WTC11 (cell line): ENCODE results near the gene SVOPL. TPM values are rescaled to one million over a fixed set of nuclear protein-coding genes. Genes with fewer than 3 reads are reported as not detected.

Experiments used
- ATAC-seq: fragments of 200-7000 bp; cut with Tn5 transposase; 2 replicates; pipeline ENCODE4 v1.10.0; 2021; ENCODE audit warnings: mild to moderate bottlenecking, moderate library complexity
- CTCF ChIA-PET: fragments of 300-600 bp; sonication (Branson Sonifier 250); formaldehyde crosslinking; loops from one replicate; lab custom pipeline; 2021; ENCODE audit warnings: antibody characterized with exemption; lab: Charles Lee
- POLR2A ChIA-PET: fragments of 350-600 bp; sonication (Branson Sonifier 250); formaldehyde crosslinking; loops from one replicate; lab custom pipeline; 2021; ENCODE audit warnings: antibody characterized with exemption; lab: Charles Lee
- DNase-seq: peaks from one replicate; pipeline ENCODE4 v3.0.0; 2021; ENCODE audit warnings: low spot score
- H3K27ac Mint-ChIP-seq: 2 replicates; pipeline ENCODE4 v1.8.0; 2021; ENCODE audit warnings: mixed read lengths
- H3K27me3 Mint-ChIP-seq: 2 replicates; pipeline ENCODE4 v1.8.0; 2021; ENCODE audit warnings: low read depth, mild to moderate bottlenecking, moderate library complexity, mixed read lengths
- H3K36me3 Mint-ChIP-seq: 2 replicates; pipeline ENCODE4 v1.8.0; 2021; ENCODE audit warnings: mixed read lengths
- H3K4me1 Mint-ChIP-seq: 2 replicates; pipeline ENCODE4 v1.8.0; 2022; ENCODE audit warnings: mixed read lengths
- H3K4me3 Mint-ChIP-seq: 2 replicates; pipeline ENCODE4 v1.8.0; 2021; ENCODE audit warnings: mild to moderate bottlenecking, moderate library complexity, mixed read lengths
- H3K9me3 Mint-ChIP-seq: 2 replicates; pipeline ENCODE4 v1.8.0; 2021; ENCODE audit warnings: mixed read lengths
- AR ChIP-seq: fragments of 250-450 bp; sonication (Bioruptor Pico); IDR thresholded peaks from 2 replicates; pipeline ENCODE4 v1.9.0; 2021; ENCODE audit warnings: mild to moderate bottlenecking
- CREB1 ChIP-seq: sonication (generic); formaldehyde crosslinking; IDR thresholded peaks from 2 replicates; pipeline ENCODE4 v1.8.0; 2023; ENCODE audit warnings: mild to moderate bottlenecking, missing genetic modification reagents
- E2F4 ChIP-seq: sonication (generic); formaldehyde crosslinking; IDR thresholded peaks from 2 replicates; pipeline ENCODE4 v1.8.1; 2022; ENCODE audit warnings: low read depth, mild to moderate bottlenecking, moderate library complexity, missing genetic modification reagents, borderline replicate concordance
- E2F5 ChIP-seq: sonication (generic); formaldehyde crosslinking; IDR thresholded peaks from 2 replicates; pipeline ENCODE4 v1.8.1; 2022; ENCODE audit warnings: mild to moderate bottlenecking, moderate library complexity, missing genetic modification reagents
- ETV6 ChIP-seq: sonication (generic); formaldehyde crosslinking; IDR thresholded peaks from 2 replicates; pipeline ENCODE4 v1.8.1; 2022; ENCODE audit warnings: mild to moderate bottlenecking, missing genetic modification reagents
- FOXK1 ChIP-seq: sonication (generic); formaldehyde crosslinking; IDR thresholded peaks from 2 replicates; pipeline ENCODE4 v1.8.0; 2022; ENCODE audit warnings: mild to moderate bottlenecking, moderate library complexity, missing genetic modification reagents
- IRF2 ChIP-seq: sonication (generic); formaldehyde crosslinking; IDR thresholded peaks from 2 replicates; pipeline ENCODE4 v1.8.0; 2022; ENCODE audit warnings: low read depth, missing genetic modification reagents, borderline replicate concordance
- NFE2L1 ChIP-seq: sonication (generic); formaldehyde crosslinking; IDR thresholded peaks from 2 replicates; pipeline ENCODE4 v1.8.1; 2023; ENCODE audit warnings: missing genetic modification reagents
- NR1H2 ChIP-seq: sonication (generic); formaldehyde crosslinking; IDR thresholded peaks from 2 replicates; pipeline ENCODE4 v1.9.0; 2021; ENCODE audit warnings: mild to moderate bottlenecking, moderate library complexity, missing genetic modification reagents
- NR2C2 ChIP-seq: sonication (generic); formaldehyde crosslinking; IDR thresholded peaks from 2 replicates; pipeline ENCODE4 v1.8.0; 2022; ENCODE audit warnings: mild to moderate bottlenecking, missing genetic modification reagents
- SMAD3 ChIP-seq: sonication (generic); formaldehyde crosslinking; IDR thresholded peaks from 2 replicates; pipeline ENCODE4 v1.8.0; 2022; ENCODE audit warnings: missing genetic modification reagents, mild to moderate bottlenecking, borderline replicate concordance
- ZNF263 ChIP-seq: sonication (generic); formaldehyde crosslinking; IDR thresholded peaks from 2 replicates; pipeline ENCODE4 v1.8.1; 2022; ENCODE audit warnings: low read depth, mild to moderate bottlenecking, moderate library complexity, missing genetic modification reagents
- ZNF416 ChIP-seq: fragments of 250-450 bp; sonication (Bioruptor Pico); IDR thresholded peaks from 2 replicates; pipeline ENCODE4 v1.9.0; 2021; ENCODE audit warnings: mild to moderate bottlenecking, inconsistent platforms
- ZNF512 ChIP-seq: sonication (generic); formaldehyde crosslinking; IDR thresholded peaks from 2 replicates; pipeline ENCODE4 v1.8.1; 2022; ENCODE audit warnings: missing genetic modification reagents, borderline replicate concordance
- ZNF671 ChIP-seq: fragments of 250-450 bp; sonication (Bioruptor Pico); IDR thresholded peaks from 2 replicates; pipeline ENCODE4 v1.8.0; 2021; ENCODE audit warnings: mild to moderate bottlenecking
- total RNA-seq: library from RNA; stranded (reverse); gene quantifications from 3 replicates; pipeline ENCODE4 v1.2.3, GENCODE V29; 2021
- TF ChIP-seq, protein P1 (sequence below): sonication (generic); formaldehyde crosslinking; conservative IDR thresholded peaks from 2 replicates; pipeline ENCODE4 v1.8.1; 2023; ENCODE audit warnings: mild to moderate bottlenecking, low read depth, missing genetic modification reagents, moderate library complexity
- TF ChIP-seq, protein P2 (sequence below): fragments of 250-450 bp; sonication (Bioruptor Pico); IDR thresholded peaks from 2 replicates; pipeline ENCODE4 v1.8.0; 2021; ENCODE audit warnings: mild to moderate bottlenecking

Gene SVOPL
- total RNA-seq, 1 experiment from 2014 or later = 1.9 TPM

GRCh38 chr7:138603549-138604318 is 97.4 kb downstream of the SVOPL start:
- DNase-seq (no peak), ATAC-seq (no peak)
- no peaks in the 10 kb centered on the region for H3K27me3 Mint-ChIP-seq
- H3K27ac Mint-ChIP-seq = no peak overlapping the region
- H3K4me3 Mint-ChIP-seq = no peak overlapping the region
- TF ChIP-seq IRF2 (CRISPR knock-in tag) = no peak
- TF ChIP-seq NR2C2 = no peak
- no peak for TF ChIP-seq AR
- peaks cover 10% of the 10 kb centered on the region for H3K36me3 Mint-ChIP-seq
- POLR2A ChIA-PET = interaction anchor here (0.6 kb wide), 1 partner anchor 184 kb away, joined by 3 read pairs; no protein-coding TSS in a partner anchor
- no peaks in the 10 kb centered on the region for H3K4me1 Mint-ChIP-seq
- H3K9me3 Mint-ChIP-seq = peaks cover 14% of the 10 kb centered on the region
- CTCF ChIA-PET = interaction anchor here (1.1 kb wide), 1 partner anchor 41 kb away, joined by 3 read pairs; no protein-coding TSS in a partner anchor

DNA sequence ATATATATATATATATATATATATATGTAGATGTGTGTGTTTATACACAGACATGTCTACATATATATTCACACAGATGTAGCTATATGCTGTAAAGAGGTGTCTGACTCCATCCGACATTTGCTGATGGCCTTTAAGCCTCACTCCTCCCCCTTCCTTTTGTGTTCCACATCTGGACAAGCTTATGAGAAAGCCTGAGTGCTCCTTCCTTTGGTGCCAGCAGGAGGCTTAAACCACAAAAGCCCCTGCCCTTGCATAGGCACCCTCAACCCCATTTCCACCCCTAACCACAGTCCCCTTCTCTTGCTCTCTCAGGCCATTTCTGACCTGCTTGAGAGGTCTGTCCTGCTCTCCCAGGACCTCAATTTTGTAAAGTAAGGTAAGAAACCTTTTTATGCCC is 98.7 kb downstream of the SVOPL start:
- peaks cover 10% of the 10 kb centered on the region for H3K36me3 Mint-ChIP-seq
- no peak overlapping the region for H3K27ac Mint-ChIP-seq
- TF ChIP-seq ETV6 (no peak), CREB1 (CRISPR knock-in tag) (no peak), ZNF512 (CRISPR knock-in tag) (no peak), AR (no peak), NR1H2 (CRISPR knock-in tag) (no peak), ZNF671 (CRISPR knock-in tag) (no peak)
- TF ChIP-seq, protein P1, sequence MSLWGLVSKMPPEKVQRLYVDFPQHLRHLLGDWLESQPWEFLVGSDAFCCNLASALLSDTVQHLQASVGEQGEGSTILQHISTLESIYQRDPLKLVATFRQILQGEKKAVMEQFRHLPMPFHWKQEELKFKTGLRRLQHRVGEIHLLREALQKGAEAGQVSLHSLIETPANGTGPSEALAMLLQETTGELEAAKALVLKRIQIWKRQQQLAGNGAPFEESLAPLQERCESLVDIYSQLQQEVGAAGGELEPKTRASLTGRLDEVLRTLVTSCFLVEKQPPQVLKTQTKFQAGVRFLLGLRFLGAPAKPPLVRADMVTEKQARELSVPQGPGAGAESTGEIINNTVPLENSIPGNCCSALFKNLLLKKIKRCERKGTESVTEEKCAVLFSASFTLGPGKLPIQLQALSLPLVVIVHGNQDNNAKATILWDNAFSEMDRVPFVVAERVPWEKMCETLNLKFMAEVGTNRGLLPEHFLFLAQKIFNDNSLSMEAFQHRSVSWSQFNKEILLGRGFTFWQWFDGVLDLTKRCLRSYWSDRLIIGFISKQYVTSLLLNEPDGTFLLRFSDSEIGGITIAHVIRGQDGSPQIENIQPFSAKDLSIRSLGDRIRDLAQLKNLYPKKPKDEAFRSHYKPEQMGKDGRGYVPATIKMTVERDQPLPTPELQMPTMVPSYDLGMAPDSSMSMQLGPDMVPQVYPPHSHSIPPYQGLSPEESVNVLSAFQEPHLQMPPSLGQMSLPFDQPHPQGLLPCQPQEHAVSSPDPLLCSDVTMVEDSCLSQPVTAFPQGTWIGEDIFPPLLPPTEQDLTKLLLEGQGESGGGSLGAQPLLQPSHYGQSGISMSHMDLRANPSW = no peak
- H3K4me1 Mint-ChIP-seq = no peaks in the 10 kb centered on the region
- no peak overlapping the region for H3K4me3 Mint-ChIP-seq
- H3K27me3 Mint-ChIP-seq = no peaks in the 10 kb centered on the region
- H3K9me3 Mint-ChIP-seq = peaks cover 14% of the 10 kb centered on the region
- ChIA-PET CTCF (no interaction called here), POLR2A (interaction anchor here (0.6 kb wide), 1 partner anchor 221 kb away, joined by 4 read pairs; no protein-coding TSS in a partner anchor)
- DNase-seq (no peak), ATAC-seq (no peak)

DNA sequence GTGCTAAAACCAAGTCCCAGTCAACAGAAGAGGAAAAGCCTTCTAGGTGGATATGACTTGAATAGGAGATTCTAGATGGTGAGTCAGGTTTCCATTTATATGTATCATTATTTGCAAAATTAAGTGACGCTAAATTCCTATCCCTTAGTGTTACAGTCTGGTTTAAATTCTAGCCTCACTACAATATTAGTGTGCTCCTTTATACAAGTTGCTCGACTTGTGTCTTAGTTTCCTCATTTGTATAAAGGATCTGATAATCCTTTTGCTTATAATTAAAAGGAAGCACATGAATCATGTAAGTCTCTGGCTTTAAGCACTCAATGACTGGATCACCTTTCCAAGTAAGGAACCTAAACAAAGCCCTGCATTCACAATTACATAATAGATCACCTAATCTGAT is 105.7 kb downstream of the SVOPL start:
- ATAC-seq (no peak), DNase-seq (no peak)
- ChIA-PET POLR2A (interaction anchor here (0.7 kb wide), 1 partner anchor 1316 kb away, joined by 5 read pairs; no protein-coding TSS in a partner anchor), CTCF (no interaction called here)
- Mint-ChIP-seq H3K4me1 (no peaks in the 10 kb centered on the region), H3K9me3 (0 out of 2 replicates have a peak, but pooled peaks cover under 1% of the 10 kb centered on the region), H3K27me3 (no peaks in the 10 kb centered on the region), H3K36me3 (no peaks in the 10 kb centered on the region), H3K27ac (no peak overlapping the region), H3K4me3 (no peak overlapping the region)
- TF ChIP-seq E2F5 (CRISPR knock-in tag) (no peak), ZNF263 (no peak), NFE2L1 (CRISPR knock-in tag) (no peak), FOXK1 (CRISPR knock-in tag) (no peak), E2F4 (CRISPR knock-in tag) (no peak), SMAD3 (CRISPR knock-in tag) (no peak), IRF2 (CRISPR knock-in tag) (no peak), ZNF416 (no peak)
- TF ChIP-seq, protein P2, sequence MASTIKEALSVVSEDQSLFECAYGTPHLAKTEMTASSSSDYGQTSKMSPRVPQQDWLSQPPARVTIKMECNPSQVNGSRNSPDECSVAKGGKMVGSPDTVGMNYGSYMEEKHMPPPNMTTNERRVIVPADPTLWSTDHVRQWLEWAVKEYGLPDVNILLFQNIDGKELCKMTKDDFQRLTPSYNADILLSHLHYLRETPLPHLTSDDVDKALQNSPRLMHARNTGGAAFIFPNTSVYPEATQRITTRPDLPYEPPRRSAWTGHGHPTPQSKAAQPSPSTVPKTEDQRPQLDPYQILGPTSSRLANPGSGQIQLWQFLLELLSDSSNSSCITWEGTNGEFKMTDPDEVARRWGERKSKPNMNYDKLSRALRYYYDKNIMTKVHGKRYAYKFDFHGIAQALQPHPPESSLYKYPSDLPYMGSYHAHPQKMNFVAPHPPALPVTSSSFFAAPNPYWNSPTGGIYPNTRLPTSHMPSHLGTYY (CRISPR knock-in tag) = no peak
